ENCODE measurements around the gene ZNF813.

Gene ZNF813

GRCh38 chr19:53520163-53520546 is 52.6 kb downstream of the ZNF813 start:
- no peak for DNase-seq (ENCODE audit: extremely low read depth, insufficient read length)
- TF ChIP-seq CTCF (IDR thresholded peaks at IDR 0.05; ENCODE audit: insufficient read depth, low read length, poor library complexity, severe bottlenecking) = no peak
- Histone ChIP-seq H3K27me3 (replicated peaks; ENCODE audit: control insufficient read depth, insufficient read depth, low read length) (no peaks in the 10 kb centered on the region), H3K36me3 (ENCODE audit: control insufficient read depth, insufficient read depth, low read length) (no peaks in the 10 kb centered on the region), H3K4me3 (replicated peaks; ENCODE audit: low read depth, low read length) (peak overlapping the region; percentile 86)

- no peak for TF ChIP-seq CTCF (IDR thresholded peaks at IDR 0.05; ENCODE audit: insufficient read depth, low read length, poor library complexity, severe bottlenecking)
- peak; percentile 85 for DNase-seq (ENCODE audit: extremely low read depth, insufficient read length)
- Histone ChIP-seq H3K36me3 (ENCODE audit: control insufficient read depth, insufficient read depth, low read length) (no peaks in the 10 kb centered on the region), H3K4me3 (replicated peaks; ENCODE audit: low read depth, low read length) (peak overlapping the region; percentile 86), H3K27me3 (replicated peaks; ENCODE audit: control insufficient read depth, insufficient read depth, low read length) (no peaks in the 10 kb centered on the region)
These were observed 53.2 kb downstream of the ZNF813 start for GRCh38 chr19:53520547-53521372.

GRCh38 chr19:53521373-53522202 is 54.1 kb downstream of the ZNF813 start:
- H3K36me3 ChIP-seq (ENCODE audit: control insufficient read depth, insufficient read depth, low read length) = no peaks in the 10 kb centered on the region
- no peak for TF ChIP-seq CTCF (IDR thresholded peaks at IDR 0.05; ENCODE audit: insufficient read depth, low read length, poor library complexity, severe bottlenecking)
- DNase-seq (ENCODE audit: extremely low read depth, insufficient read length) = no peak
- peak overlapping the region; percentile 86 for H3K4me3 ChIP-seq (replicated peaks; ENCODE audit: low read depth, low read length)
- H3K27me3 ChIP-seq (replicated peaks; ENCODE audit: control insufficient read depth, insufficient read depth, low read length) = no peaks in the 10 kb centered on the region

GRCh38 chr19:53525922-53526321 is 58.4 kb downstream of the ZNF813 start:
- no peak for DNase-seq (ENCODE audit: extremely low read depth, insufficient read length)
- no peaks in the 10 kb centered on the region for H3K27me3 ChIP-seq (replicated peaks; ENCODE audit: control insufficient read depth, insufficient read depth, low read length)
- no peak for TF ChIP-seq CTCF (IDR thresholded peaks at IDR 0.05; ENCODE audit: insufficient read depth, low read length, poor library complexity, severe bottlenecking)
- H3K36me3 ChIP-seq (ENCODE audit: control insufficient read depth, insufficient read depth, low read length) = no peaks in the 10 kb centered on the region
- H3K4me3 ChIP-seq (replicated peaks; ENCODE audit: low read depth, low read length) = no peak overlapping the region

- H3K27me3 ChIP-seq (replicated peaks; ENCODE audit: control insufficient read depth, insufficient read depth, low read length) = no peaks in the 10 kb centered on the region
- DNase-seq (ENCODE audit: extremely low read depth, insufficient read length) = no peak
- no peak for TF ChIP-seq CTCF (IDR thresholded peaks at IDR 0.05; ENCODE audit: insufficient read depth, low read length, poor library complexity, severe bottlenecking)
- H3K36me3 ChIP-seq (ENCODE audit: control insufficient read depth, insufficient read depth, low read length) = no peaks in the 10 kb centered on the region
- H3K4me3 ChIP-seq (replicated peaks; ENCODE audit: low read depth, low read length) = no peak overlapping the region
These were observed 63.1 kb downstream of the ZNF813 start for GRCh38 chr19:53530622-53531021.

All from GM06990 (cell line).